Body of pancreas (tissue), 4 donors: ENCODE data around the gene GPR161. TPM values are rescaled to one million over a fixed set of nuclear protein-coding genes. Genes with fewer than 3 reads are reported as not detected.

Experiments
- ATAC-seq: fragments of 150-250 bp; one replicate; pipeline ENCODE4 v1.9.1; 2016
- DNase-seq, 4 donors: peaks; one replicate each; pipeline ENCODE4 v3.0.0-alpha.2; 2019
- H3K27ac ChIP-seq, 4 donors: fragments of 200-600 bp; sonication (generic); 1 replicate in 3 of 4; 2 replicates in 1 of 4; pipeline versions ENCODE4 v1.5.1 to v1.6.1; 2016 to 2019; ENCODE audit warnings: mild to moderate bottlenecking in 1 of 4, mixed read lengths in 1 of 4, moderate library complexity in 1 of 4
- H3K27me3 ChIP-seq, 2 donors: fragments of 200-600 bp; sonication (generic); one replicate each; pipeline ENCODE4 v1.6.0; 2016; ENCODE audit warnings: mild to moderate bottlenecking in 1 of 2
- H3K36me3 ChIP-seq, 2 donors: fragments of 200-600 bp; sonication (generic); replicated peaks in 1 of 2; 2 replicates each; pipeline ENCODE4 v1.5.1; 2016; ENCODE audit warnings: low read depth in 2 of 2; ENCODE audit not compliant: insufficient read depth in 1 of 2
- H3K4me1 ChIP-seq: fragments of 200-600 bp; sonication (generic); one replicate; pipeline ENCODE4 v1.6.0; 2016
- H3K4me3 ChIP-seq, 2 donors: fragments of 200-600 bp; sonication (generic); 1 replicate in 1 of 2; 2 replicates in 1 of 2; pipeline ENCODE4 v1.5.1; 2016 to 2019
- H3K9me3 ChIP-seq, 3 donors: fragments of 200-600 bp; sonication (generic); 1 replicate in 2 of 3; 2 replicates in 1 of 3; pipeline ENCODE4 v1.5.1; 2016
- POLR2A ChIP-seq, 3 donors: fragments of 450-650 bp; IDR thresholded peaks; one replicate each; pipeline ENCODE4 v1.6.1; 2016; ENCODE audit warnings: antibody characterized with exemption in 3 of 3, mild to moderate bottlenecking in 2 of 3
- WGBS, 2 donors: methylation state at CpG; one replicate each; pipeline ENCODE4 v1.1.5; 2017; 5-methylcytosine and 5-hydroxymethylcytosine counted together
- intact Hi-C: fragments of 100-400 bp; cut with DNase I; formaldehyde crosslinking; loops from one replicate; pipeline ENCODE4 v1.15.1; 2023
- total RNA-seq, 2 donors: library from RNA; depleted of rRNA; stranded (reverse); fragments of >200 nt; gene quantifications; one replicate each; pipeline ENCODE4 v1.1.0, GENCODE V29; 2016
- TF ChIP-seq, protein P1 (sequence below), 7 experiments: fragments of 450-650 bp in 4 of 7; fragments of 200-600 bp in 3 of 7; sonication (generic) in 3 of 7; IDR thresholded peaks; one replicate each; pipeline ENCODE4 v1.5.1; 2016 to 2019; ENCODE audit warnings: antibody characterized with exemption in 7 of 7

GPR161 gene
- total RNA-seq, 2 donors from 2014 or later: 2.6 to 6.5 TPM

GRCh38 chr1:168101336-168101735 lies 35.4 kb downstream of the GPR161 start:
- 91 to 92% methylated on average over 7 to 8 of the region's 8 CpGs for WGBS, 2 donors
- no peaks in the 10 kb centered on the region for H3K4me1 ChIP-seq
- no peaks in the 10 kb centered on the region for H3K27me3 ChIP-seq
- DNase-seq (no peak), ATAC-seq (no peak)
- no peaks in the 10 kb centered on the region for H3K9me3 ChIP-seq
- H3K36me3 ChIP-seq: no peaks in the 10 kb centered on the region
- no peak overlapping the region for H3K4me3 ChIP-seq
- H3K27ac ChIP-seq: no peak overlapping the region
- intact Hi-C loops: no loop called here
- no peak for TF ChIP-seq POLR2A (IDR thresholded peaks at IDR 0.05)
- TF ChIP-seq, protein P1, sequence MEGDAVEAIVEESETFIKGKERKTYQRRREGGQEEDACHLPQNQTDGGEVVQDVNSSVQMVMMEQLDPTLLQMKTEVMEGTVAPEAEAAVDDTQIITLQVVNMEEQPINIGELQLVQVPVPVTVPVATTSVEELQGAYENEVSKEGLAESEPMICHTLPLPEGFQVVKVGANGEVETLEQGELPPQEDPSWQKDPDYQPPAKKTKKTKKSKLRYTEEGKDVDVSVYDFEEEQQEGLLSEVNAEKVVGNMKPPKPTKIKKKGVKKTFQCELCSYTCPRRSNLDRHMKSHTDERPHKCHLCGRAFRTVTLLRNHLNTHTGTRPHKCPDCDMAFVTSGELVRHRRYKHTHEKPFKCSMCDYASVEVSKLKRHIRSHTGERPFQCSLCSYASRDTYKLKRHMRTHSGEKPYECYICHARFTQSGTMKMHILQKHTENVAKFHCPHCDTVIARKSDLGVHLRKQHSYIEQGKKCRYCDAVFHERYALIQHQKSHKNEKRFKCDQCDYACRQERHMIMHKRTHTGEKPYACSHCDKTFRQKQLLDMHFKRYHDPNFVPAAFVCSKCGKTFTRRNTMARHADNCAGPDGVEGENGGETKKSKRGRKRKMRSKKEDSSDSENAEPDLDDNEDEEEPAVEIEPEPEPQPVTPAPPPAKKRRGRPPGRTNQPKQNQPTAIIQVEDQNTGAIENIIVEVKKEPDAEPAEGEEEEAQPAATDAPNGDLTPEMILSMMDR (IDR thresholded peaks at IDR 0.05): no peak

- Histone ChIP-seq H3K9me3 (no peaks in the 10 kb centered on the region), H3K4me1 (no peaks in the 10 kb centered on the region), H3K36me3 (no peaks in the 10 kb centered on the region), H3K4me3 (no peak overlapping the region), H3K27me3 (no peaks in the 10 kb centered on the region), H3K27ac (no peak overlapping the region)
- ATAC-seq: no peak
- DNase-seq: no peak
- TF ChIP-seq POLR2A (IDR thresholded peaks at IDR 0.05): no peak
- TF ChIP-seq, protein P1 (IDR thresholded peaks at IDR 0.05): no peak
- intact Hi-C loops: no loop called here
- WGBS, 2 donors: 91 to 95% methylated on average over 7 of the region's 7 CpGs
Observed at GRCh38 chr1:168100315-168101002, 36.3 kb downstream of the GPR161 start.

GRCh38 chr1:168099337-168099801 lies 37.4 kb downstream of the GPR161 start:
- intact Hi-C loops: no loop called here
- Histone ChIP-seq H3K4me3 (no peak overlapping the region), H3K36me3 (no peaks in the 10 kb centered on the region), H3K4me1 (no peaks in the 10 kb centered on the region), H3K27me3 (no peaks in the 10 kb centered on the region), H3K27ac (no peak overlapping the region), H3K9me3 (no peaks in the 10 kb centered on the region)
- no peak for TF ChIP-seq POLR2A (IDR thresholded peaks at IDR 0.05)
- TF ChIP-seq, protein P1 (IDR thresholded peaks at IDR 0.05): no peak
- WGBS, 2 donors: 81 to 88% methylated on average over 7 of the region's 7 CpGs
- DNase-seq (no peak), ATAC-seq (no peak)

DNA sequence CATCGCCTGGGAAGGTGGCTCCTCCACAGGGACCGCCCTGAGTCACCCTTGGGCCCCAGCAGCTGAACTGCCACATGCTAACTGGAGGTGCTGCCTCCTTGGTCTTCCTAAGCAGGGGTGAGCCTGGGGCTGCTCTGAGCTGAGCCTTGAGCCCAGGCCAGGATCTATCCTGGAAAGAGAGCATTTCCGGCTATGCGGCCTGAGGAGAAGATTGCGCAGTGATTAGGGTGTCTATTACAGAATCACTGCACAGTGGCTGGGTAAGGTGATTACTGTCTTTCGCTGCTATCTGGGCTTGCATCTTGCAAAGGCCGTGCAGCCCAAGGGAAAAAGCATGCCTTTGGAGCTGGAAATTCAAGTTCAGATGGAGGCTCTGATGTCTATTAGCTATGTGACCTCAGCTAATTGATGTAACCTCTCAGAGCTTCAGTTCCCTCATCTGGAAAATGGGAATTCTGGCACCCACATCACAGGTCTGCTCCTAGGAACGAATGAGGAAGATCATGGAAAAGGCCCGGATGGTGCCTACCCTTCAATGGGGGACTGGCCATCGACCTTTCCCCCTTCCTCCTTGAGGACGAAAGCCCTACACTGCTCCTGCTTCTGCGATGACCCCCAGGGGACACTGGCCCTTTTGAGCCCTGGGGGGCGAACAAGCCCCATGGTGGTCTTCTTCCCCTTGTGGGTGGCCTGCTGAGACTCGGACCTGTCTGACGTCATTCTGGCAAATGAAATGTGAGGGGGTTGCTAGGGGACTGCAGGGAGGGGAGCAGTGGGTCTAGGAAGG lies 38.0 kb downstream of the GPR161 start:
- DNase-seq (no peak), ATAC-seq (no peak)
- TF ChIP-seq, protein P1 (IDR thresholded peaks at IDR 0.05): no peak
- no peak for TF ChIP-seq POLR2A (IDR thresholded peaks at IDR 0.05)
- Histone ChIP-seq H3K27me3 (no peaks in the 10 kb centered on the region), H3K4me3 (no peak overlapping the region), H3K9me3 (no peaks in the 10 kb centered on the region), H3K4me1 (no peaks in the 10 kb centered on the region), H3K27ac (no peak overlapping the region), H3K36me3 (no peaks in the 10 kb centered on the region)
- WGBS, 2 donors: 93% methylated on average over 15 of the region's 15 CpGs
- intact Hi-C loops: no loop called here
